NCI-H526 (cell line): ENCODE results near the gene PKLR.

Experiments used
- DNase-seq, 2 experiments: peaks; one replicate each; lab custom pipeline; 2025; lab: John Stamatoyannopoulos, UW

Gene PKLR

DNA sequence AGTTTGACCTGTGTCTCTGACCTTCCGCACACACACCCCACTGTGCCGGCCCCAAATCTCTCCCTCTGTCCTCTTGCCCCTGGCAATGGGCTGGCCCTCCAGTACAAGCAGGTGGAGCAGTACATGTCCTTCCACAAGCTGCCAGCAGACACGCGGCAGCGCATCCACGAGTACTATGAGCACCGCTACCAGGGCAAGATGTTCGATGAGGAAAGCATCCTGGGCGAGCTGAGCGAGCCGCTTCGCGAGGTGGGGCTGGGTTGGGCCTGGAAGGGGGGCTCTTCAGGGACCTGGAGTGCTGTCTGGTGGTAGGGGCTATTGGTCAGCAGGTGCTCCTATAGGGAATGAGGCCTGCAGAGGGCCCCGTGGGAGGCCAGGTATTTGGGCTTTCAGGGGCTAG lies 16.2 kb downstream of the PKLR start:
- DNase-seq: no peak

- no peak for DNase-seq
Observed at GRCh38 chr1:155284476-155284875, 16.8 kb downstream of the PKLR start.

- no peak for DNase-seq
Observed at GRCh38 chr1:155282488-155283091, 18.6 kb downstream of the PKLR start.

GRCh38 chr1:155279268-155279667 lies 22.0 kb downstream of the PKLR start:
- no peak for DNase-seq

DNA sequence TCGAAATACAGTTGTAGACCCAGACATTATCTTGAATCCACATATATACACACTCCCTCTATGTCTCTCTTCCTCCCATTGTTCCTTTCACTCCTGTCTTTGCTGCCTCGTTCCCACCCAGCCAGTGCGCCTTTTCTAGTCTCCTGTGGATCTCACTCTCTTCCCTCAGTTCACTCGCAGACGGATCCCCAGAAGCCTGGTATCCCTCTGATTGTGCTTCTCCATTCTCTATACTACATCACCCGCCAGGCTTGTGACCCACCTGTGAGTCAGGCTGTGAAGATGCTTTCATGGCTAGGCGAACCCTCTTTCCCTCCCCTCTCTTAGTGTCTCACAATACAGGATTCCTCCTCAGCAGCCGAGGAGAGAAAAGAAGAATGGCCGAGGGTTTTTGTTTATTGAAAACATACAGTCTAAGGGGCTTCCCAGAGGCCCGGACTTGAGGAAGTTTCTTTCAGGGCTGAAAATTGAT lies 22.5 kb downstream of the PKLR start:
- DNase-seq: no peak

DNA sequence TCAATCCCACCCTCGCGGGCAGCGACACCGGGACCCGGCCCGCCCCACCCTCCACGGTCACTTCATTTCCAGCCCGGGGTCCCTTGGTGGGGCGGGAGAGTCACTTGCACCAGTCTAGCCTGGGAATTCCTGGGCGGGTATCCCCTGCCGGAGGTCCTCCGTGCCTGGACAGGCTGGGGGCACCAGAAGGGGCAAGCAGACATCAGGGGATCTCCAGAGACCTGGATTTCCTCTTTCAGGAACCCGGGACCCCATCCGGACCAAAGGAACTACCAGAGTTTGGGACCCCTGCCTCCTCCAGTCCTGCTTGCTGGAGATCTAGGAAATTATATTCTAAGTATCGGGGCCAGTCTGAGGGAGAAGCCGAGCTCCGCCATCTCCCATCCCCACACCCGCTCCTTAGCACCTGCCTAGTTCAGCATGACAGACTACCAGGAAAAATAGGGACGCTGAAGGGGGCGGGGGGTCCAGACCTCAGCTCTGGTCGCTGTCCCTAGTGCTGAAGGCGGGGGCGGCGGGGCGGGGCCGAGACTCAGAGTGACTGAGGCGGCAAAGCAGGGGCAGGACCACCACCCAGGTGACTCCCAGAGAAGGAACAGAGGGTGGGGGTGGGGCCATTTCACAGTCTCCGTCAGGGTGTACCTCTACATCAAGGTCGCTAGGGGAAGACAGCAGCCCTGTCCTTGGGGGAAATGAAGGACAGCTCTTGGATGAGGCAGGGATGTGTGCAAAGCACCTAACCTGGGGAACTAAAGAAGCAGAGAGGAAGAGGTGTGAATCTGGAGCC lies 23.1 kb downstream of the PKLR start:
- peak; percentile 98 to 99 for DNase-seq

- DNase-seq: peak; percentile 98 to 100
Observed at GRCh38 chr1:155277070-155277901, 24.0 kb downstream of the PKLR start, which contains the start of gene HCN3. Gene HCN3, plus strand, starts transcription at chr1:155277463. Its CDS starts 128 bp downstream, at chr1:155277591.

DNA sequence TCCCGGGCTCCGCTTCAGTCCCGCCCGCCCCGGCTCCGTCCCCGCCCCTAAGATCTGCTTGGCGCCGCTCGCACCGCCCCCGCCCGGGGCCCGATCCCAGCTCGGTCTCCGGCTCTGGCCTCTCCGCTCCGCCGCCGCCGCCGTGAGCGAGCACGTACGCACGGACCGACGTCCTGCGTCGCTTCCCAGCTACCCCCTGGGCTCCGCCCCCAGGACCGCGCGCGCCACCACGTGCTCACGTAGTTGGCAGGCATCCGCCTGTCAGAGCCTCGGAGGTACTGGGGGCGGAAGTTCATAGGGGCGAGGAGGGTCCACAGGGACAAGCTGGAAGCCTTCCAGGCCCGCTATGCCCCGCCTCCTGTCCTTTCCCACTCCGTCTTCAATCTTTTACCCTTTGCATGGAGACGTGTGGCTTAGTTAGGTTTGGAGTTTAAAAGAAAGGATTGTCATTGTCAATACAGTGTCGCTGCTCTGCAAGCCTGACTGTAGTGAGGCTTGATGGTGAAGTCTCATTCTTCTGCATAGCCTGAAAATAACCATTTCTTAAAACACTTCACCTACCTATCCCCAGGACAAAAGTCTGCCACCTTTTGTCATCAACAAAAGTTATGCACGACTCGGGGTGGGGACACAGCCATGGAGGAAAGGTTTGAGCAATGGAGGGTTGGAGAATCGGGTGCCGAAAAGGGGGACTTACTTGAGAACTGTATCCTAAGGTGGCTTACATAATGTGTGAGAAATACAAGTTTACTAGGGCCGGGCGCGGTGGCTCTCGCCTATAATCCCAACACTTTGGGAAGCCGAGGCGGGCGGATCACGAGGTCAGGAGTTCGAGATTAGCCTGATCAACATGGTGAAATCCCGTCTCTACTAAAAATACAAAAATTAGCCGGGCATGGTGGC lies 27.6 kb downstream of the PKLR start, which contains the start of gene CLK2:
CLK2 (minus strand) TSS at position 162 of the 903 bp plus-strand sequence. CDS start 2,527 bp downstream, outside the sequence.
- peak; percentile 99 to 100 for DNase-seq

- DNase-seq: peak; percentile 83 to 95
Observed at GRCh38 chr1:155272466-155273342, 28.5 kb downstream of the PKLR start.

DNA sequence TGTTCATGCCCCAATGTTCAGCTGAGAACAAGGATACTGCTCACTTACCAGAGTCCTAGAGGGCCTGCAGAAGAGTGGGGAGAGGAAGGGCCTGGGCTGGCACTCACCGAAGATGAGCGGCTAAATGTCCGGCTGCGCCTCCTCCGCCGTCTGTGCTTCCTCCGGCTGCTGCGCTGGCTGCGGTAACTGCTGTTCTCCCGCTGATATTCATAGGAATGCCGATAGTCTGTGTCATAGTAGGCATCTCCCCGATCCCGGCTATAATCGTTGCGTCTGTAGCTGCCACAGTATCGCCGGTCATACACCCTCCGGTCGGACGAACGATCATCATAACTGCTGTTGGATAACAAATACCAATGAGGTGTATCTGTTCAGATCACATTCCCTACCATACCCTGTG lies 31.9 kb downstream of the PKLR start:
- no peak for DNase-seq

GRCh38 chr1:155268630-155269029 lies 32.6 kb downstream of the PKLR start:
- no peak for DNase-seq

- DNase-seq: no peak
Observed at GRCh38 chr1:155267373-155267772, 33.9 kb downstream of the PKLR start.

GRCh38 chr1:155266553-155266952 lies 34.7 kb downstream of the PKLR start:
- DNase-seq: no peak

DNA sequence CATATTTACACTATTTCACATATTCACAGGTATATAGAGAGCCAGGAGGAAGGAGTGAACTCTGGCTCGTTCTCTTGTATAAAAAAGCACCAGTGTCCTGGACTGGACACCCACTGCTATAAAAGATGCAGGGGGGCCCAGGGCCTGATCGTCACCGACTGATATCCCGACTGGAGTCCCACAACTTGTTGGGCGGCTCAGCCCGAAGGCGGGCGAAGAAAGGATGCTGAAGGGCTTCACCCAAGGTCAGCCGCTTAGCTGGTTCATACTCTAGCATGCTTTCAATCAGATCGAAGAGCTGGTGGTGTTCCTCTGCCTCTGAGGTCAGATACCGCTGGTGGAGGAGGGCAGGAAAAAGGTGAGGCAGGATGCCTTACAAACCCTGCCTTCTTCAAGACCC lies 38.2 kb downstream of the PKLR start:
- DNase-seq: no peak

- peak; percentile 100 for DNase-seq
Observed at GRCh38 chr1:155261852-155262673, 39.2 kb downstream of the PKLR start, which contains the start of gene SCAMP3. Gene SCAMP3, minus strand, starts transcription at chr1:155262360. Its CDS starts 209 bp downstream, at chr1:155262151.

- peak in 1 of 2 experiments; percentile 83 for DNase-seq
Observed at GRCh38 chr1:155261493-155261851, 39.8 kb downstream of the PKLR start.

GRCh38 chr1:155260276-155260675 lies 41.0 kb downstream of the PKLR start:
- DNase-seq: no peak

GRCh38 chr1:155256058-155256852 lies 45.0 kb downstream of the PKLR start:
- DNase-seq: no peak
